ENCODE measurements around the gene SF3B2. TPM values are rescaled to one million over a fixed set of nuclear protein-coding genes. Genes with fewer than 3 reads are reported as not detected.
A peak's percentile ranks its signal among the peaks of the same experiment; 100 is the strongest.

SF3B2 gene
- total RNA-seq, 2 experiments from 2014 or later = 255 to 278 TPM

- H3K9me3 Mint-ChIP-seq = no peaks in the 10 kb centered on the region
- ChIA-PET POLR2A (interaction anchor here (1.0 to 3.3 kb wide), 4 partner anchors 10 to 1161 kb away, joined by 3 to 25 read pairs (median 7); partner anchors contain the start of genes PACS1 and SF3B2), CTCF (interaction anchor here (1.2 to 8.2 kb wide), 9 partner anchors 10 to 300 kb away, joined by 3 to 59 read pairs (median 3); partner anchors contain the start of gene PACS1)
- H3K27me3 Mint-ChIP-seq = no peaks in the 10 kb centered on the region
- peak overlapping the region; percentile 99 for H3K27ac Mint-ChIP-seq
- TF ChIP-seq, protein P1, sequence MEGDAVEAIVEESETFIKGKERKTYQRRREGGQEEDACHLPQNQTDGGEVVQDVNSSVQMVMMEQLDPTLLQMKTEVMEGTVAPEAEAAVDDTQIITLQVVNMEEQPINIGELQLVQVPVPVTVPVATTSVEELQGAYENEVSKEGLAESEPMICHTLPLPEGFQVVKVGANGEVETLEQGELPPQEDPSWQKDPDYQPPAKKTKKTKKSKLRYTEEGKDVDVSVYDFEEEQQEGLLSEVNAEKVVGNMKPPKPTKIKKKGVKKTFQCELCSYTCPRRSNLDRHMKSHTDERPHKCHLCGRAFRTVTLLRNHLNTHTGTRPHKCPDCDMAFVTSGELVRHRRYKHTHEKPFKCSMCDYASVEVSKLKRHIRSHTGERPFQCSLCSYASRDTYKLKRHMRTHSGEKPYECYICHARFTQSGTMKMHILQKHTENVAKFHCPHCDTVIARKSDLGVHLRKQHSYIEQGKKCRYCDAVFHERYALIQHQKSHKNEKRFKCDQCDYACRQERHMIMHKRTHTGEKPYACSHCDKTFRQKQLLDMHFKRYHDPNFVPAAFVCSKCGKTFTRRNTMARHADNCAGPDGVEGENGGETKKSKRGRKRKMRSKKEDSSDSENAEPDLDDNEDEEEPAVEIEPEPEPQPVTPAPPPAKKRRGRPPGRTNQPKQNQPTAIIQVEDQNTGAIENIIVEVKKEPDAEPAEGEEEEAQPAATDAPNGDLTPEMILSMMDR (IDR thresholded peaks at IDR 0.05) = no peak
- intact Hi-C loops (cut with micrococcal nuclease) = no loop called here
- H3K4me3 Mint-ChIP-seq = peak overlapping the region; percentile 75
- peak; percentile 76 for ATAC-seq
- peaks cover 86% of the 10 kb centered on the region for H3K4me1 Mint-ChIP-seq (ENCODE audit: low read depth)
- DNase-seq = peak; percentile 85
- peaks cover 24% of the 10 kb centered on the region for H3K36me3 Mint-ChIP-seq (ENCODE audit: low read depth)
These were observed 28.1 kb downstream of the SF3B2 start for GRCh38 chr11:66080055-66080817.

DNA sequence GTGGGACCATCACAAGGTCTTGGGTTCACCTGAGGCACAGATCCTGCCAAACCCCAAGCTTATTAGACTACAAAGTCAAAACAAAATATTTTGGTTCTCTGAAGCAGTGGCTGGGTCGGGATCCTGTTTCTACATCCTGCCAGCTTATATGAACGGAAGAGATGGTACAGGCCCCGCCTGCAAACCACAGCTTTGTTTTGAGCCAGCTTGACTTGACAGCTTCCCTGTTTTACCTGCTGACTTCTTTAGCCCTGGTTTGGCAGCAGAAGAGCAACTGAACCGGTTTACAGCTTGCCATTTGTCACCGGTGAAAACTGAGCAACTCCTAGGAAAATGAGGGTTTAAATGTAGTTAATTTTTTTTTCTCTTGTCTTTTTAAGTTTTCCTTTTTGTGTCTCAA, 29.3 kb downstream of the SF3B2 start:
- Mint-ChIP-seq H3K36me3 (ENCODE audit: low read depth) (peaks cover 20% of the 10 kb centered on the region), H3K9me3 (no peaks in the 10 kb centered on the region), H3K27me3 (no peaks in the 10 kb centered on the region), H3K4me1 (ENCODE audit: low read depth) (peaks cover 89% of the 10 kb centered on the region), H3K27ac (peak overlapping the region; percentile 99), H3K4me3 (peak overlapping the region; percentile 75)
- DNase-seq (peak; percentile 89), ATAC-seq (peak; percentile 83)
- TF ChIP-seq, protein P1 (IDR thresholded peaks at IDR 0.05) = no peak
- POLR2A ChIA-PET = interaction anchor here (0.6 to 3.0 kb wide), 9 partner anchors 11 to 1159 kb away, joined by 3 to 25 read pairs (median 3); partner anchors contain the start of genes PACS1 and SF3B2
- CTCF ChIA-PET = interaction anchor here (0.8 to 8.2 kb wide), 12 partner anchors 9 to 141 kb away, joined by 3 to 59 read pairs (median 4); partner anchors contain the start of gene PACS1
- intact Hi-C loops (cut with micrococcal nuclease) = no loop called here

GRCh38 chr11:66082946-66083698, 31.0 kb downstream of the SF3B2 start:
- Mint-ChIP-seq H3K27me3 (no peaks in the 10 kb centered on the region), H3K9me3 (no peaks in the 10 kb centered on the region), H3K36me3 (ENCODE audit: low read depth) (peaks cover 10% of the 10 kb centered on the region), H3K4me1 (ENCODE audit: low read depth) (peaks cover 88% of the 10 kb centered on the region), H3K4me3 (no peak overlapping the region), H3K27ac (peak overlapping the region; percentile 92)
- intact Hi-C loops (cut with micrococcal nuclease) = no loop called here
- CTCF ChIA-PET = interaction anchor here (2.3 to 8.2 kb wide), 2 partner anchors 13 to 50 kb away, joined by 11 to 59 read pairs; partner anchors contain the start of gene PACS1
- POLR2A ChIA-PET = interaction anchor here (1.1 to 1.4 kb wide), 4 partner anchors 12 to 51 kb away, joined by 3 to 5 read pairs (median 3); no protein-coding TSS in a partner anchor
- ATAC-seq (no peak), DNase-seq (no peak)
- TF ChIP-seq, protein P1 (IDR thresholded peaks at IDR 0.05) = no peak

GRCh38 chr11:66083767-66084166, 31.6 kb downstream of the SF3B2 start:
- no peak for DNase-seq
- no peaks in the 10 kb centered on the region for H3K9me3 Mint-ChIP-seq
- H3K36me3 Mint-ChIP-seq (ENCODE audit: low read depth) = peaks cover 3% of the 10 kb centered on the region
- intact Hi-C loops (cut with micrococcal nuclease) = no loop called here
- H3K27ac Mint-ChIP-seq = peak overlapping the region; percentile 92
- H3K4me1 Mint-ChIP-seq (ENCODE audit: low read depth) = peaks cover 87% of the 10 kb centered on the region
- POLR2A ChIA-PET = interaction anchor here (1.2 to 1.4 kb wide), 2 partner anchors 13 to 28 kb away, joined by 3 to 5 read pairs; no protein-coding TSS in a partner anchor
- CTCF ChIA-PET = interaction anchor here (8.2 kb wide), 1 partner anchor 14 kb away, joined by 59 read pairs; the partner anchor contains the start of gene PACS1
- TF ChIP-seq, protein P1 (IDR thresholded peaks at IDR 0.05) = no peak
- H3K4me3 Mint-ChIP-seq = no peak overlapping the region
- no peaks in the 10 kb centered on the region for H3K27me3 Mint-ChIP-seq
- ATAC-seq = no peak

All from activated CD8-positive, alpha-beta T cell treated with anti-CD3 and anti-CD28 coated beads for 36 hours (primary cell).